ENCODE data around the gene ACSL3.

The ACSL3 gene

DNA sequence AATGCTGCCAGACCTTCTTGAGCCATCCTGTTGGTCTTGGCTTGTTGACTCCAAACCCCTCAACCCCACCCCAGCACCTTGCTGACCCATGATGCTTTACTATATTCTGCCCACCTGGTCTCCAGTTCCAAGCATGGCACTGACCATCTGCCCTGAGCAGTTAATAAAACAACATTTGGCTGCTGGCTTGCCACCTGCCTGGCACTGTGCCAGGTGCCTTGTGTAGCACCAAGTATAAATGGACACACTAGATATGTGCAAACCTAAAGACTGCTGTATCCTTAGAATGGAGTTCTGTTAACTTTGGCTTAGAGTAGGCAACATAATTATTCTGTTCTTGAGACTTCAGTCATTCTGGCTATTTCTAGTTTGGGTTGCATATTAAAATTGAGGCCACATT lies 91.4 kb downstream of the ACSL3 start:
- TF ChIP-seq, protein P1, sequence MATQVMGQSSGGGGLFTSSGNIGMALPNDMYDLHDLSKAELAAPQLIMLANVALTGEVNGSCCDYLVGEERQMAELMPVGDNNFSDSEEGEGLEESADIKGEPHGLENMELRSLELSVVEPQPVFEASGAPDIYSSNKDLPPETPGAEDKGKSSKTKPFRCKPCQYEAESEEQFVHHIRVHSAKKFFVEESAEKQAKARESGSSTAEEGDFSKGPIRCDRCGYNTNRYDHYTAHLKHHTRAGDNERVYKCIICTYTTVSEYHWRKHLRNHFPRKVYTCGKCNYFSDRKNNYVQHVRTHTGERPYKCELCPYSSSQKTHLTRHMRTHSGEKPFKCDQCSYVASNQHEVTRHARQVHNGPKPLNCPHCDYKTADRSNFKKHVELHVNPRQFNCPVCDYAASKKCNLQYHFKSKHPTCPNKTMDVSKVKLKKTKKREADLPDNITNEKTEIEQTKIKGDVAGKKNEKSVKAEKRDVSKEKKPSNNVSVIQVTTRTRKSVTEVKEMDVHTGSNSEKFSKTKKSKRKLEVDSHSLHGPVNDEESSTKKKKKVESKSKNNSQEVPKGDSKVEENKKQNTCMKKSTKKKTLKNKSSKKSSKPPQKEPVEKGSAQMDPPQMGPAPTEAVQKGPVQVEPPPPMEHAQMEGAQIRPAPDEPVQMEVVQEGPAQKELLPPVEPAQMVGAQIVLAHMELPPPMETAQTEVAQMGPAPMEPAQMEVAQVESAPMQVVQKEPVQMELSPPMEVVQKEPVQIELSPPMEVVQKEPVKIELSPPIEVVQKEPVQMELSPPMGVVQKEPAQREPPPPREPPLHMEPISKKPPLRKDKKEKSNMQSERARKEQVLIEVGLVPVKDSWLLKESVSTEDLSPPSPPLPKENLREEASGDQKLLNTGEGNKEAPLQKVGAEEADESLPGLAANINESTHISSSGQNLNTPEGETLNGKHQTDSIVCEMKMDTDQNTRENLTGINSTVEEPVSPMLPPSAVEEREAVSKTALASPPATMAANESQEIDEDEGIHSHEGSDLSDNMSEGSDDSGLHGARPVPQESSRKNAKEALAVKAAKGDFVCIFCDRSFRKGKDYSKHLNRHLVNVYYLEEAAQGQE (IDR thresholded peaks at IDR 0.05; ENCODE audit: insufficient replicate concordance, low read depth) = no peak
- TF ChIP-seq, protein P2, sequence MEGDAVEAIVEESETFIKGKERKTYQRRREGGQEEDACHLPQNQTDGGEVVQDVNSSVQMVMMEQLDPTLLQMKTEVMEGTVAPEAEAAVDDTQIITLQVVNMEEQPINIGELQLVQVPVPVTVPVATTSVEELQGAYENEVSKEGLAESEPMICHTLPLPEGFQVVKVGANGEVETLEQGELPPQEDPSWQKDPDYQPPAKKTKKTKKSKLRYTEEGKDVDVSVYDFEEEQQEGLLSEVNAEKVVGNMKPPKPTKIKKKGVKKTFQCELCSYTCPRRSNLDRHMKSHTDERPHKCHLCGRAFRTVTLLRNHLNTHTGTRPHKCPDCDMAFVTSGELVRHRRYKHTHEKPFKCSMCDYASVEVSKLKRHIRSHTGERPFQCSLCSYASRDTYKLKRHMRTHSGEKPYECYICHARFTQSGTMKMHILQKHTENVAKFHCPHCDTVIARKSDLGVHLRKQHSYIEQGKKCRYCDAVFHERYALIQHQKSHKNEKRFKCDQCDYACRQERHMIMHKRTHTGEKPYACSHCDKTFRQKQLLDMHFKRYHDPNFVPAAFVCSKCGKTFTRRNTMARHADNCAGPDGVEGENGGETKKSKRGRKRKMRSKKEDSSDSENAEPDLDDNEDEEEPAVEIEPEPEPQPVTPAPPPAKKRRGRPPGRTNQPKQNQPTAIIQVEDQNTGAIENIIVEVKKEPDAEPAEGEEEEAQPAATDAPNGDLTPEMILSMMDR (IDR thresholded peaks at IDR 0.05; ENCODE audit: insufficient read depth, low read length) = no peak
- TF ChIP-seq GABPA (IDR thresholded peaks at IDR 0.05; ENCODE audit: low read depth) = no peak
- no peak for TF ChIP-seq POLR2AphosphoS5 (IDR thresholded peaks at IDR 0.05; ENCODE audit: low read depth)
- TF ChIP-seq SPI1 (IDR thresholded peaks at IDR 0.05; ENCODE audit: borderline replicate concordance, low read depth) = no peak
- H3K27me3 ChIP-seq (ENCODE audit: insufficient read depth, poor library complexity, severe bottlenecking) = no peaks in the 10 kb centered on the region
- DNase-seq (ENCODE audit: low read depth in 1 of 2, low spot score in 1 of 2) = no peak
- no peak overlapping the region for H3K27ac ChIP-seq (replicated peaks)
- H3K4me3 ChIP-seq (replicated peaks; ENCODE audit: insufficient read depth, low read length) = no peak overlapping the region

DNA sequence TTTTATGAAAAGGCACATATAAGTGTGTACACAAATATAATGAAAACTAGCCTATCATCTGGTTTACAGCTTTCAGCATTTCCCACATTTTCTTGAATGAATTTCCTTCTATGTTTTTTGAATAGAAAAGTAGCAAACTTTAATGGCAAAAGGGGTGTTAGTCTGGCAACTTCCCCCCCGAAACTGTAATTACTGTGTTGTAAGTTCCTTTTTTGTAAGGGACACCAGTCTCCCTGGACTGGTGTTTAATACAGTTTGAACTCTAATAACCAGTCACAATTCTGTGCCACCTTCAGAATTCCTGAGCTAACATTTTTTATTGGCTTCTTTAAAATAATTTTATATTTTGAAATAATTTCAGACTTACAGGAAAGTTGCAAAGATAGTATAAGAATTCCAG lies 94.2 kb downstream of the ACSL3 start:
- H3K4me3 ChIP-seq (replicated peaks; ENCODE audit: insufficient read depth, low read length) = no peak overlapping the region
- H3K27ac ChIP-seq (replicated peaks) = no peak overlapping the region
- DNase-seq (ENCODE audit: low read depth in 1 of 2, low spot score in 1 of 2) = peak in 1 of 2 experiments; percentile 34
- no peaks in the 10 kb centered on the region for H3K27me3 ChIP-seq (ENCODE audit: insufficient read depth, poor library complexity, severe bottlenecking)
- TF ChIP-seq SPI1 (IDR thresholded peaks at IDR 0.05; ENCODE audit: borderline replicate concordance, low read depth) (peak; percentile 21; the same call in 1 of the 2 replicates), POLR2AphosphoS5 (IDR thresholded peaks at IDR 0.05; ENCODE audit: low read depth) (no peak)

DNA sequence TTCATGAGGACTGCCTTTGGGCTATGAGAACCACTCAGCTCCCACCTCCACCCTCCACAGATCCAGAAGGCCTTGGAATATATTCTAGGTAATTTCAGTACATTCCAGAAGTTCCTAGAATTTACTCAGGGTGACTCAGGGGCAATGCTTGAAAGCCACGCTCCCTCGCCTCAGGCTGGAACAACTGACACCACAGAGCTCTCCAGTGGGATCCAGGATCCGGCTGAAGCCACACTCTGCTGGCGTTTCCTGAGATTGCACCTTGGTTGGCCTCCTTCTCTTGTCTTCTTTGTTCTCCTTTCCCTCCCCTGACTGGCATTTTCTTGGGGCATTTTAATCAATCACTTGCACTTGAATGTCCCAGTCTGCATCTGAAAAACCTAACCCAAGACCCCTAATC lies 98.5 kb downstream of the ACSL3 start:
- DNase-seq (ENCODE audit: low read depth in 1 of 2, low spot score in 1 of 2) = no peak
- H3K27ac ChIP-seq (replicated peaks) = no peak overlapping the region
- TF ChIP-seq POLR2AphosphoS5 (IDR thresholded peaks at IDR 0.05; ENCODE audit: low read depth) (no peak), SPI1 (IDR thresholded peaks at IDR 0.05; ENCODE audit: borderline replicate concordance, low read depth) (no peak), GABPA (IDR thresholded peaks at IDR 0.05; ENCODE audit: low read depth) (no peak)
- TF ChIP-seq, protein P2 (IDR thresholded peaks at IDR 0.05; ENCODE audit: insufficient read depth, low read length) = no peak
- TF ChIP-seq, protein P1 (IDR thresholded peaks at IDR 0.05; ENCODE audit: insufficient replicate concordance, low read depth) = no peak

DNA sequence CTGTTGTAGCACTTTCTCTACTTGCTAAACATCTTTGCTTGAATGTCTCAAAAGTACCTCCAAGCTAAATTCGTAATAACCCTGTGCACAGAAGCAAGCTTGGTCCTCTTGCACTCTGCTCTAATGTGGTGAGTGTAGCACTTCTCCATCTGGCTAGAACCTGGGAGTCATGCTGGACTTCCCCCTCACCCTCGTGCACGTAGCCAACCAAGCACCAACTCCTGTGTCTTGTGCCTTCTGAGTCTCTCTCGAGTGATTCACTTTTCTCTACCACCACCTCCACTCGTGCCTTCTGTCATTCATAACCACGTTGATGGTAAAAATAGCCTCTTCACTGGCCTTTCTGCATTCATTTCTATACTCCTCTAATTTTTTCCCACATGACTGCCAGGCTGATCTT lies 99.3 kb downstream of the ACSL3 start:
- peak; percentile 42 to 63 for DNase-seq (ENCODE audit: low read depth in 1 of 2, low spot score in 1 of 2)
- no peak overlapping the region for H3K4me3 ChIP-seq (replicated peaks; ENCODE audit: insufficient read depth, low read length)

More for the DNA sequence above, 98.5 kb downstream of the ACSL3 start:
- no peak overlapping the region for H3K4me3 ChIP-seq (replicated peaks; ENCODE audit: insufficient read depth, low read length)
- H3K27me3 ChIP-seq (ENCODE audit: insufficient read depth, poor library complexity, severe bottlenecking) = no peaks in the 10 kb centered on the region

DNA sequence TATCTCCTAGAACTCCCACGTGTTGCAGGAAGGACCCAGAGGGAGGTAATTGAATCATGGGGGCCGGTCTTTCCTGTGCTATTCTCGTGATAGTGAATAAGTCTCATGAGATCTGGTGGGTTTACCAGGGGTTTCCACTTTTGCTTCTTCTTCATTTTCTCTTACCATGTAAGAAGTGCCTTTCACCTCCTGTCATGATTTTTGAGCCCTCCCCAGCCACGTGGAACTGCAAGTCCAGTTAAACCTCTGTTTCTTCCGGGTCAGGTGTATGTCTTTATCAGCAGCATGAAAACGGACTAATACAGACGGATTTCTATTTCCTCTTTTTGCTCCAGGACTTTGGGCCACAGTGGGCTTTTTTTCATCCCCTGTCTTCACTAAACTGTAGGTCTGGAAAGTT lies 102.8 kb downstream of the ACSL3 start:
- Histone ChIP-seq H3K4me3 (replicated peaks; ENCODE audit: insufficient read depth, low read length) (no peak overlapping the region), H3K27me3 (ENCODE audit: insufficient read depth, poor library complexity, severe bottlenecking) (no peaks in the 10 kb centered on the region), H3K27ac (replicated peaks) (peak overlapping the region; percentile 16; the same call in 1 of the 2 replicates)
- TF ChIP-seq, protein P1 (IDR thresholded peaks at IDR 0.05; ENCODE audit: insufficient replicate concordance, low read depth) = no peak
- TF ChIP-seq GABPA (IDR thresholded peaks at IDR 0.05; ENCODE audit: low read depth) = no peak
- TF ChIP-seq POLR2AphosphoS5 (IDR thresholded peaks at IDR 0.05; ENCODE audit: low read depth) = no peak
- TF ChIP-seq SPI1 (IDR thresholded peaks at IDR 0.05; ENCODE audit: borderline replicate concordance, low read depth) = no peak
- TF ChIP-seq, protein P2 (IDR thresholded peaks at IDR 0.05; ENCODE audit: insufficient read depth, low read length) = no peak
- DNase-seq (ENCODE audit: low read depth in 1 of 2, low spot score in 1 of 2) = no peak

More for the DNA sequence above, 99.3 kb downstream of the ACSL3 start:
- peak; percentile 63; the same call in 1 of the 2 replicates for TF ChIP-seq SPI1 (IDR thresholded peaks at IDR 0.05; ENCODE audit: borderline replicate concordance, low read depth)
- TF ChIP-seq GABPA (IDR thresholded peaks at IDR 0.05; ENCODE audit: low read depth) = no peak
- no peaks in the 10 kb centered on the region for H3K27me3 ChIP-seq (ENCODE audit: insufficient read depth, poor library complexity, severe bottlenecking)
- H3K27ac ChIP-seq (replicated peaks) = no peak overlapping the region
